Measurements from ENCODE around the gene C7orf33.

The C7orf33 gene

DNA sequence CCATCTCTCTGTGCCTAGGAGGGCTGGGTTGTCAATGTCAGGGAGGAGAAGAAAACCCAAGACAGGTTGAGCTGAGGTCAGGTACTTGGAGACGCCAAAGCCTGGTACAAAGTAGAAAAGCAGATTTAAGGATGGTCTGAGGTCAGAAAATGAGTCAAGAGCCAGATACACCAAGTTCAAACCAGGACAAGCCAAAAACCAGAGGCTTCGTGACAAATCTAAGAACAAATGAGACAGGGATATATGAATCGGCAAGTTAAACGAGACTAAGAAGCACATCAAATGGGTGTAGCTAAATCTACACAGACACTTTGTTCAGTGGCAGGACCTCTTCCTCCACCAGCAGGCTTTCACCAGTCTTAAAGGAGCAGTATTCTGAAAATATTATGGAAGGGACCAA, 34.2 kb downstream of the C7orf33 start:
- H3K4me3 ChIP-seq (ENCODE audit: low read depth, low read length), result no peak overlapping the region
- TF ChIP-seq, protein P1, sequence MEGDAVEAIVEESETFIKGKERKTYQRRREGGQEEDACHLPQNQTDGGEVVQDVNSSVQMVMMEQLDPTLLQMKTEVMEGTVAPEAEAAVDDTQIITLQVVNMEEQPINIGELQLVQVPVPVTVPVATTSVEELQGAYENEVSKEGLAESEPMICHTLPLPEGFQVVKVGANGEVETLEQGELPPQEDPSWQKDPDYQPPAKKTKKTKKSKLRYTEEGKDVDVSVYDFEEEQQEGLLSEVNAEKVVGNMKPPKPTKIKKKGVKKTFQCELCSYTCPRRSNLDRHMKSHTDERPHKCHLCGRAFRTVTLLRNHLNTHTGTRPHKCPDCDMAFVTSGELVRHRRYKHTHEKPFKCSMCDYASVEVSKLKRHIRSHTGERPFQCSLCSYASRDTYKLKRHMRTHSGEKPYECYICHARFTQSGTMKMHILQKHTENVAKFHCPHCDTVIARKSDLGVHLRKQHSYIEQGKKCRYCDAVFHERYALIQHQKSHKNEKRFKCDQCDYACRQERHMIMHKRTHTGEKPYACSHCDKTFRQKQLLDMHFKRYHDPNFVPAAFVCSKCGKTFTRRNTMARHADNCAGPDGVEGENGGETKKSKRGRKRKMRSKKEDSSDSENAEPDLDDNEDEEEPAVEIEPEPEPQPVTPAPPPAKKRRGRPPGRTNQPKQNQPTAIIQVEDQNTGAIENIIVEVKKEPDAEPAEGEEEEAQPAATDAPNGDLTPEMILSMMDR (IDR thresholded peaks at IDR 0.05; ENCODE audit: insufficient read depth, low read depth, low read length, missing control alignments), result no peak

DNA sequence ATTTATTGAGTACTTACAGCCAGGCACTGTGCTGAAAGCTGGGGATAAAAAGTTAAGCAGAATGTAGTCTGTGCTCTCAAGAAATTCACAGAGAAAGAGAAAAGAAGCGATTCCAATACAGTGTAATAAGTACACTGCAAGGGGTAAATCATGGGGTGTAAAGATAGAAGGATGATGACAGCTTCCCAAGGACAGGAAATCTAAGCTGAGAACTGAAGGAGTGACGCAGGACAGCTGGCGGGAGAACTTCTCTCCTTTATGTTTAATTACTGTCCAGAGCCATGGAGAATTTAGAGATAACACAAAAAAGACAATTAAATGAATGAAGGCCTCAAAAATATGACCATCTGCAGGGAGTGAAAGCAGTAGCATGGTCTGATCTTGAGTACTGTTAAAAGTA, 34.8 kb downstream of the C7orf33 start:
- H3K4me3 ChIP-seq (ENCODE audit: low read depth, low read length), result no peak overlapping the region
- no peak for DNase-seq (ENCODE audit: low read depth)
- TF ChIP-seq, protein P1 (IDR thresholded peaks at IDR 0.05; ENCODE audit: insufficient read depth, low read depth, low read length, missing control alignments), result no peak

More for the DNA sequence above, 34.2 kb downstream of the C7orf33 start:
- DNase-seq (ENCODE audit: low read depth), result no peak

DNA sequence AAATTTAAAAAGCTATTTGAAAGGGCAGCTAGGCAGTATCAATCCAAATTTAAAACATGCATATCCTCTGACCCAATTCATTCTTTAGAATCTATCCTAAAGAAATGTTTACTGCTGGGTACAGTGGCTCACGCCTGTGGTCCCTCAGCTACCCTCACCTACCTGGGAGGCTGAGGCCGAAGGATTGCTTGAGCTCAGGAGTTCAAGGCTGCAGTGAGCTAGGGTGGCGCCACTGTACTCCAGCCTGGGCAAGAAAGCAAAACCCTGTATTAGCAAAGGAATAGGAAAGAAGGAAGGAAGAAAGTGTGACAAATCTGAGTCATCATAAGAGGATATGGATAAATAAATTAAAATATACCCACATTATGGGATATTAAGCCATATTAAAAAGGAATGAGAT, 36.3 kb downstream of the C7orf33 start:
- no peak overlapping the region for H3K4me3 ChIP-seq (ENCODE audit: low read depth, low read length)
- DNase-seq (ENCODE audit: low read depth), result no peak
- TF ChIP-seq, protein P1 (IDR thresholded peaks at IDR 0.05; ENCODE audit: insufficient read depth, low read depth, low read length, missing control alignments), result no peak

DNA sequence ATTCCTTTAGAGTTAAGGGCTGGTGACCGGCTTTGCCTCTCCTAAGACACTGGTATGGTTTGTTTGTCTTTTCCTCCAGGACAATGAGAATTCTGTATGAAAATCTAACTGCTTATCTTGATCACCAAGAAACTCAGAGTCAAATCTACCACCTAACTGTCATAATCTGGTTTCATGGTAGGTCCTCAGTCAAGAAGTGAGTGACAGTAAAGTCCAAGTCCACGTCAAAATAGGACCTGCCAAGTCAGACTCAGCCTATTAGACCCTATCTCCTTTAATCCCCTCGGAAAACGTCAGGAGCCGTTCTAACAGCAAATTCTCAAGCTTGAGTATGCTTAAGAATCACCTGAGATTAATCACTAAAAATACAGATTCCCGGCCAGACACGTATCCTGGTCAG, 37.4 kb downstream of the C7orf33 start:
- no peak for DNase-seq (ENCODE audit: low read depth)
- H3K4me3 ChIP-seq (ENCODE audit: low read depth, low read length), result no peak overlapping the region
- TF ChIP-seq, protein P1 (IDR thresholded peaks at IDR 0.05; ENCODE audit: insufficient read depth, low read depth, low read length, missing control alignments), result no peak

DNA sequence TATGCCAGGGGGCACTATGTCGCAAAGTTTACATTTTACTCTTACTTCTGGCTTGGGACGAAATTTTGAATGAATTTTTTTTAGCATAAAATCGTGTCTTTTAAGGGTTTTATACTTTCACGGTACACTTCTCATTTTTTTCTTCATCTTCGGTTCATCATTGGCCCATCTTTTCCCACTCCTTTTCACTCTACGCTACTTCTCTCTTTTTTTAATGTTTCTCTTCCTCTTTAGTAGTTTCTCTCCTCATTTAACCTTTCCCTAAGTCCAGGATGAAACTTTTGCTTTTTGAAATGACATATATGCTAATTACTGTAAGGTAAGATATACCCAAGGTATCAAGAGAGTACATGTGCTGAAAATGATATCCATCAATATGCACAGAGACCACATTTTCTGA, 39.5 kb downstream of the C7orf33 start:
- no peak overlapping the region for H3K4me3 ChIP-seq (ENCODE audit: low read depth, low read length)

DNA sequence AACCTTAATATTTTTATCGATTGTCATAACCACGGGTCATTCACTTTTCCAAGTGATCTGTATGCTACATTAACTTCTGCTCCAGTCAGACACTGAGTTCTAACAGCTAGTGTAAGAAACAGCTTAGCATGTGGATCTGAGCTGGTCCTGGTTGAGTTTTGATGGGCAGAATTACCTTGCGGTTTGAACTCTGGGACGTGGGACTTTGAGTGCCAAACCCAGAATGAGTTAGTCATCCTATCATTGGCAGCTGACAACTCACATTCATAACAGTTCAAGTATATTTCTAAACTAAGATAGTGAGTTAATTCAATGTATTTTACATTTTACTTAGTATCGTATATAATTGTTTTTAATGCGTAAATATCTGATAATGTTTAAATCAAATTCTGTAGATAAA, 43.2 kb downstream of the C7orf33 start:
- no peak overlapping the region for H3K4me3 ChIP-seq (ENCODE audit: low read depth, low read length)
- TF ChIP-seq, protein P1 (IDR thresholded peaks at IDR 0.05; ENCODE audit: insufficient read depth, low read depth, low read length, missing control alignments), result no peak

More for the DNA sequence above, 39.5 kb downstream of the C7orf33 start:
- DNase-seq (ENCODE audit: low read depth), result no peak
- TF ChIP-seq, protein P1 (IDR thresholded peaks at IDR 0.05; ENCODE audit: insufficient read depth, low read depth, low read length, missing control alignments), result no peak

DNA sequence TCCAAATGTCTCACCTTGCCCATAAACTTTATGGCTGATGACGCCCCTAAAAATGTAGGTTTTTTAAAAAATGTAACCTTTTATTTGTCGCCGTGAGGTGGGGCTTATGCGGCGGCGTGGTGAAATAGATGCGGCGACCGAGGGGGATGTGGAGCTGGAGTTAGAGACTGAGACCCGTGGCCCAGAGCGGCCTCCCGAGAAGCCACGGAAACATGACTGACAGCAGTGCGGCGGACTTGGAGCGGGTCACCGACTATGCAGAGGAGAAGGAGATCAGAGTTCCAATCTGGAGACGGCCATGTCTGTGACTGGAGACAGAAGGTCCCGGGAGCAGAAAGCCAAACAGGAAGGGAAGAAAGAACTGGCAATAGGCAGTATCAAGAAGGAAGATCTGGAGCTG, 46.5 kb downstream of the C7orf33 start:
- H3K4me3 ChIP-seq (ENCODE audit: low read depth, low read length), result no peak overlapping the region
- TF ChIP-seq, protein P1 (IDR thresholded peaks at IDR 0.05; ENCODE audit: insufficient read depth, low read depth, low read length, missing control alignments), result no peak
- no peak for DNase-seq (ENCODE audit: low read depth)

More for the DNA sequence above, 43.2 kb downstream of the C7orf33 start:
- DNase-seq (ENCODE audit: low read depth), result no peak

Data from GM12865 (cell line).